AML-193 (cell line): ENCODE results near the gene RAE1.
A peak's percentile ranks its signal among the peaks of the same experiment; 100 is the strongest.
"Not testable (repeated sequence)": the region's sequence is repeated elsewhere in the genome, so short reads cannot be mapped to it uniquely, and the experiment has no call there.

Experiments
- DNase-seq, 2 experiments: peaks; one replicate each; lab custom pipeline; 2025; lab: John Stamatoyannopoulos, UW

The RAE1 gene

GRCh38 chr20:57326667-57327455, 24.2 kb upstream of the RAE1 start:
- no peak for DNase-seq

- DNase-seq: no peak
Observed at GRCh38 chr20:57327820-57328219, 23.2 kb upstream of the RAE1 start.

- DNase-seq: no peak
Observed at GRCh38 chr20:57329608-57330221, 21.3 kb upstream of the RAE1 start, which contains the start of gene SPO11. Gene SPO11 (plus strand): TSS chr20:57329803. CDS start chr20:57329868, 65 bp downstream.

GRCh38 chr20:57330998-57331397, 20.1 kb upstream of the RAE1 start:
- no peak for DNase-seq

- DNase-seq: no peak
Observed at GRCh38 chr20:57332105-57333089, 18.7 kb upstream of the RAE1 start.

GRCh38 chr20:57335392-57335791, 15.7 kb upstream of the RAE1 start:
- DNase-seq: no peak

- DNase-seq: no peak
Observed at GRCh38 chr20:57341663-57342062, 9.4 kb upstream of the RAE1 start.

GRCh38 chr20:57342829-57343228, 8.2 kb upstream of the RAE1 start:
- no peak for DNase-seq

GRCh38 chr20:57346477-57346876, 4.6 kb upstream of the RAE1 start:
- DNase-seq: peak; percentile 50 to 62

GRCh38 chr20:57347393-57347792, 3.7 kb upstream of the RAE1 start:
- no peak for DNase-seq

GRCh38 chr20:57348200-57348921, 2.7 kb upstream of the RAE1 start:
- not testable (repeated sequence) for DNase-seq

GRCh38 chr20:57348922-57349574, 2.0 kb upstream of the RAE1 start:
- DNase-seq: not testable (repeated sequence)

- no peak for DNase-seq
Observed at GRCh38 chr20:57350081-57350710, 859 bp upstream of the RAE1 start.

GRCh38 chr20:57350726-57351041, 371 bp upstream of the RAE1 start:
- DNase-seq: not testable (repeated sequence)

- no peak for DNase-seq
Observed at GRCh38 chr20:57352305-57352704, 1.2 kb downstream of the RAE1 start.

- no peak for DNase-seq
Observed at GRCh38 chr20:57353351-57353750, 2.3 kb downstream of the RAE1 start.

- no peak for DNase-seq
Observed at GRCh38 chr20:57361517-57361916, 10.5 kb downstream of the RAE1 start.

- no peak for DNase-seq
Observed at GRCh38 chr20:57364451-57364850, 13.4 kb downstream of the RAE1 start.

GRCh38 chr20:57369596-57369995, 18.5 kb downstream of the RAE1 start:
- DNase-seq: peak; percentile 36 to 43

GRCh38 chr20:57370316-57370715, 19.3 kb downstream of the RAE1 start:
- DNase-seq: no peak

- no peak for DNase-seq
Observed at GRCh38 chr20:57371363-57371762, 20.3 kb downstream of the RAE1 start.
